GM12891 (cell line): ENCODE data around the gene CBLB.

Experiments used
- POLR2A ChIP-seq: IDR thresholded peaks from 2 replicates; pipeline ENCODE4 v1.6.1; 2011; ENCODE audit warnings: low read depth, low read length, control low read depth
- POLR2AphosphoS5 ChIP-seq: IDR thresholded peaks from 2 replicates; pipeline ENCODE4 v1.6.1; 2011; ENCODE audit warnings: low read depth, low read length, control low read depth
- SPI1 ChIP-seq: IDR thresholded peaks from 2 replicates; pipeline ENCODE4 v1.6.1; 2011; ENCODE audit warnings: low read depth, low read length, control low read depth
- TAF1 ChIP-seq: IDR thresholded peaks from 2 replicates; pipeline ENCODE4 v1.6.1; 2011; ENCODE audit warnings: low read depth, low read length, control low read depth

- no peak for TF ChIP-seq POLR2A
- TF ChIP-seq POLR2AphosphoS5 = no peak
- TF ChIP-seq TAF1 = no peak
- no peak for TF ChIP-seq SPI1
These were observed 154.4 kb downstream of the CBLB start for GRCh38 chr3:105714453-105714852.
